Measurements from ENCODE around the gene TAT. TPM values are rescaled to one million over a fixed set of nuclear protein-coding genes. Genes with fewer than 3 reads are reported as not detected.
A peak's percentile ranks its signal among the peaks of the same experiment; 100 is the strongest.

TAT gene
- polyA plus RNA-seq (2011; rRNA removed) (not detected in 2 replicates), polyA minus RNA-seq (2011; rRNA and poly(A)+ RNA removed) (not detected in 2 replicates)

DNA sequence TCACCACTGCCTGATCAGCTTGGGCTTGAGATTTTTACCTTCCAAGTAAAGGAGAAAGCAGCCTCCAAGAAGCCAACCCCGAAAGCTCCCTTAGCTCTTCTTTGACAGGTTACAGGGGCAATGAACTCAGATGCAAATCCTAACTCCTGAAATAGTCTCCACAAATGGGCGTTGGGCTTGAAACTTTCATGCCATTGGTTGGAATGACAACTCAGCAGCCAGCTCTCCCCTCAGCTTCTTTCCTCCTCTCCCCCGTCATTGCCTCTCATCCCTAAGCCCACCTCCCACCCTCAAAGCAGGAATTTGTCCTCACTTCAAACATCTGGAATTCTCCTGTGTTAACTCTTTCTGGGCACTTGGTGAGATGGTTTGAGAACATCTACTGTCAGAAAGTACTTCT is at the start of gene TAT:
Gene TAT (minus strand): TSS at position 122 of the 400 bp plus-strand sequence. CDS start 677 bp downstream, outside the sequence.
- Histone ChIP-seq H3K4me3 (ENCODE audit: low read depth, low read length) (no peak within 1 kb of the TSS), H3K36me3 (ENCODE audit: control insufficient read depth, insufficient read depth, low read length) (no peaks in the 10 kb centered on the region), H3K27me3 (ENCODE audit: control insufficient read depth, insufficient read depth, low read length) (no peaks in the 10 kb centered on the region; the same call in 1 of the 2 replicates)
- DNase-seq (ENCODE audit: low read depth), result no peak
- TF ChIP-seq, protein P1, sequence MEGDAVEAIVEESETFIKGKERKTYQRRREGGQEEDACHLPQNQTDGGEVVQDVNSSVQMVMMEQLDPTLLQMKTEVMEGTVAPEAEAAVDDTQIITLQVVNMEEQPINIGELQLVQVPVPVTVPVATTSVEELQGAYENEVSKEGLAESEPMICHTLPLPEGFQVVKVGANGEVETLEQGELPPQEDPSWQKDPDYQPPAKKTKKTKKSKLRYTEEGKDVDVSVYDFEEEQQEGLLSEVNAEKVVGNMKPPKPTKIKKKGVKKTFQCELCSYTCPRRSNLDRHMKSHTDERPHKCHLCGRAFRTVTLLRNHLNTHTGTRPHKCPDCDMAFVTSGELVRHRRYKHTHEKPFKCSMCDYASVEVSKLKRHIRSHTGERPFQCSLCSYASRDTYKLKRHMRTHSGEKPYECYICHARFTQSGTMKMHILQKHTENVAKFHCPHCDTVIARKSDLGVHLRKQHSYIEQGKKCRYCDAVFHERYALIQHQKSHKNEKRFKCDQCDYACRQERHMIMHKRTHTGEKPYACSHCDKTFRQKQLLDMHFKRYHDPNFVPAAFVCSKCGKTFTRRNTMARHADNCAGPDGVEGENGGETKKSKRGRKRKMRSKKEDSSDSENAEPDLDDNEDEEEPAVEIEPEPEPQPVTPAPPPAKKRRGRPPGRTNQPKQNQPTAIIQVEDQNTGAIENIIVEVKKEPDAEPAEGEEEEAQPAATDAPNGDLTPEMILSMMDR (IDR thresholded peaks at IDR 0.05; ENCODE audit: insufficient read depth, low read depth, low read length), result no peak
- CTCF ChIA-PET, result interaction anchor here (1.4 kb wide), 1 partner anchor 34 kb away, joined by 3 read pairs; no protein-coding TSS in a partner anchor
- POLR2A ChIA-PET, result no interaction called here

DNA sequence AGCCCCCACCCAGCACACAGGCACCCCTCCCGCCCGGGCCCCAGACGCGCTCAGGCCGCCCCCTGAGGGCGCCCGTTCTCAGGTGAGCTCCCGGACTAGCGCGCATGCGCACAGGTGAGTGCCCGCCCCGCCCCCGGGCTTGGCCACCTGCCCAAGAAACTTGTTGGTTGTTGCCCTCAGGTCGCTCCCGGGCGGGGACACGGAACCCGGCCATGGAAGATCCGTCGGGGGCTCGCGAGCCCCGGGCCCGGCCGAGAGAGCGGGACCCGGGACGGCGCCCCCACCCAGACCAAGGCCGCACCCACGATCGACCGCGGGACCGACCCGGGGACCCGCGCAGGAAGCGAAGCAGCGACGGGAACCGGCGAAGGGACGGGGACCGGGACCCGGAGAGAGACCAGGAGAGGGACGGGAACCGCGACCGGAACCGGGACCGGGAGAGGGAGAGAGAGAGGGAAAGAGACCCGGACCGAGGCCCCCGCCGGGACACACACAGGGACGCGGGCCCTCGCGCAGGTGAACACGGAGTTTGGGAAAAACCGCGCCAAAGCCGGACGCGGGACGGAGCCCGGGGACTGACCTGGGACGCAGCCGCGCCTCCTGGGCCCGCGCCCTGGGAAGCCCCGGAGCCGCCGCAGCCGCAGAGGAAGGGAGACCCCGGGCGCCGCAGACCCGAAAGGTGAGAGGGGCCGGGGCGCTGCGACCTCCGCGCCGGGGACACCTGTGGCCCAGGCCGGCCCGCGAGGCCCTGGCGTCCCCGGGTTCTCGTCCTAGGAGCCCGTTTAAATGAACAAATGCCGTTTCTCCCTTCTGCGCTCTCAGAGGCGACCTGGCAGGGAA is 49.3 kb upstream of the TAT start, which contains the start of gene MARVELD3:
Gene MARVELD3 (plus strand): TSS at position 167 of the 840 bp plus-strand sequence. CDS start 46 bp downstream, at position 213.
- POLR2A ChIA-PET, result no interaction called here
- TF ChIP-seq, protein P1 (IDR thresholded peaks at IDR 0.05; ENCODE audit: insufficient read depth, low read depth, low read length), result no peak

DNA sequence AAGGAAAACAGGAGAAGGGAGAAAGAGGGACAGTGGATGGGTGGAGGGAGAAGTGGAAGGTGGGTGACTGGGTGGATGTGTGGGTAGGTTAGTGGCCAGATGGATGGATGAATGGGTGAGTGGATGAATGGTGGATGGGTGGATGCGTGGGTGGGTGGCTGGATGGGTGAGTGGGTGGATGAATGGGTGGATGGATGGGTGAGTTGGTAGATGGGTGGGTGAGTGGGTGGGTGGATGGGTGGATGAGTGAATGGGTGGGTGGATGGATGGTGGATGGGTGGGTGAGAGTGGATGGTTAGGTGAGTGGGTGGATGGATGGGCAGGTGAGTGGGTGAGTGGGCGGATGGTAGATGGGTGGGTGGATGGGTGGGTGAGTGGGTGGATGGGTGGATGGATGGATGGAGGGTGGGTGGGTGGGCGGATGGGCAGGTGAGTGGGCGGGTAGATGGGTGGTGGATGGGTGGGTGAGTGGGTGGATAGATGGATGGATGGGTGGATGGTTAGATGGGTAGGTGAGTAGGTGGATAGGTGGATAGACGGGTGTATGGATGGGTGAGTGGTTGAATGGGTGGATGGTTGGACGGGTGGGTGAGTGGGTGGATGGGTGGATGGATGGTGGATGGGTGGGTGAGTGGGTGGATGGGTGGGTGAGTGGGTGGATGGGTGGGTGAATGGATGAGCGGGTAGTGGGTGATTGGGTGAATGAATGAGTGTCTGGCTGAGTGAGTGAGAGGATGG is 48.4 kb upstream of the TAT start:
- H3K36me3 ChIP-seq (ENCODE audit: control insufficient read depth, insufficient read depth, low read length), result no peaks in the 10 kb centered on the region
- ChIA-PET POLR2A (no interaction called here), CTCF (interaction anchor here (0.7 kb wide), 1 partner anchor 14 kb away, joined by 3 read pairs; no protein-coding TSS in a partner anchor)
- no peak overlapping the region for H3K4me3 ChIP-seq (ENCODE audit: low read depth, low read length)
- DNase-seq (ENCODE audit: low read depth), result no peak
- H3K27me3 ChIP-seq (ENCODE audit: control insufficient read depth, insufficient read depth, low read length), result peaks cover 15% of the 10 kb centered on the region
- TF ChIP-seq, protein P1 (IDR thresholded peaks at IDR 0.05; ENCODE audit: insufficient read depth, low read depth, low read length), result no peak

More for the DNA sequence above, 49.3 kb upstream of the TAT start, which contains the start of gene MARVELD3:
- peaks cover 15% of the 10 kb centered on the region for H3K27me3 ChIP-seq (ENCODE audit: control insufficient read depth, insufficient read depth, low read length)
- CTCF ChIA-PET, result no interaction called here
- DNase-seq (ENCODE audit: low read depth), result no peak
- peak within 1 kb of the TSS; percentile 26 for H3K4me3 ChIP-seq (ENCODE audit: low read depth, low read length)
- H3K36me3 ChIP-seq (ENCODE audit: control insufficient read depth, insufficient read depth, low read length), result no peaks in the 10 kb centered on the region

DNA sequence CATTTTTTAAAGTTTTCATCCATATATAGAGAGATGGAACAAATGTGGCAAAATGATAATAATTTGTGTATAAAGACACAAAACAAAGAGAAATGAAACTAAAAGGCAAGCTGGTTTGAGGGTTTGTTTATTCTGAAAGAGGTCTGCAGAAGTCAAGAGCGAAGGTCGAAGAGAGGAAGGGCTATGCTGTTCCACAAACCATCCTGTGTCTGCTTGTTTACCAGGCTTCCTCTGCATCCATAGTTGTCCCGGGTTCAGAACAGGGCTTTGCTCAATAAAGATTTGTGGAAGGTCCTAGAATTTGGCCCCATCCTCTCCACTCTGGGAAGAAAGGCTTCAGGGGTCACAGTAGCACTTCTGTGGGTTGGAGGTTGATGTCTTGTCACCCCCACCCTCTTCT is 46.7 kb upstream of the TAT start:
- Histone ChIP-seq H3K27me3 (ENCODE audit: control insufficient read depth, insufficient read depth, low read length) (peaks cover 15% of the 10 kb centered on the region), H3K36me3 (ENCODE audit: control insufficient read depth, insufficient read depth, low read length) (no peaks in the 10 kb centered on the region), H3K4me3 (ENCODE audit: low read depth, low read length) (no peak overlapping the region)
- DNase-seq (ENCODE audit: low read depth), result no peak
- ChIA-PET CTCF (interaction anchor here (3.0 kb wide), 1 partner anchor 13 kb away, joined by 14 read pairs; no protein-coding TSS in a partner anchor), POLR2A (no interaction called here)
- TF ChIP-seq, protein P1 (IDR thresholded peaks at IDR 0.05; ENCODE audit: insufficient read depth, low read depth, low read length), result no peak

DNA sequence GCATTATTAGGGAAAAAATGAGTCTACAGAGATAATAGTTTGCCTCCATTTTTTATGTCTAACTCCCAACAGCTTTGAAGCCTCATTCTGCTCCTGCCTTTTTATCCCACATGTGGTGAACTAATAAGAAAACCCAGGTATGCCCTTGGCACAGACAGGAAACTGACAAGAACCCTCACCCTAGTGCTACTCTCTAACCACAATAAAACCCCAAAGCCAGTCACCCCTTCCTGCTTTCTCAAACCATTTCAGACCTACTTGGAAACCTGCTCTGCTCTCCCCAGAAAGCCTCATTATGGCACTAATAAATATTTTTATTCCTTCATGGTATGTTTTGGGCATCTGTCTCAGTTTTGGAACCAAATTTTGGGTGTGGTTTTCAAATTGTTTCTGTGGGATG is 45.2 kb upstream of the TAT start:
- H3K27me3 ChIP-seq (ENCODE audit: control insufficient read depth, insufficient read depth, low read length), result peaks cover 11% of the 10 kb centered on the region
- no peak for DNase-seq (ENCODE audit: low read depth)
- no peak overlapping the region for H3K4me3 ChIP-seq (ENCODE audit: low read depth, low read length)
- ChIA-PET CTCF (interaction anchor here (3.0 kb wide), 1 partner anchor 12 kb away, joined by 14 read pairs; no protein-coding TSS in a partner anchor), POLR2A (no interaction called here)
- TF ChIP-seq, protein P1 (IDR thresholded peaks at IDR 0.05; ENCODE audit: insufficient read depth, low read depth, low read length), result no peak
- H3K36me3 ChIP-seq (ENCODE audit: control insufficient read depth, insufficient read depth, low read length), result no peaks in the 10 kb centered on the region

All from BJ (cell line).